Cardiac septum (tissue), 1 donor: Measurements from ENCODE around the gene ZNF343. TPM values are rescaled to one million over a fixed set of nuclear protein-coding genes. Genes with fewer than 3 reads are reported as not detected.
"Not testable (repeated sequence)": the region's sequence is repeated elsewhere in the genome, so short reads cannot be mapped to it uniquely, and the experiment has no call there.

ENCODE experiments used
- DNase-seq: peaks from one replicate; pipeline ENCODE4 v3.0.0-alpha.2; 2020; ENCODE audit warnings: low spot score
- intact Hi-C: fragments of 100-400 bp; cut with DNase I; formaldehyde crosslinking; loops from one replicate; pipeline ENCODE4 v1.14.0; 2022
- long read RNA-seq: library from polyadenylated mRNA; unstranded; transcript quantifications from one replicate; pipeline ENCODE4 v2.0.0, GENCODE V29; 2021
- total RNA-seq: library from RNA; stranded (reverse); fragmentation: NEBNext Ultra II Directional; extraction: Animal tissue kit (Norgen Biotek cat#: 25700); gene quantifications from one replicate; pipeline ENCODE4 v1.2.1, GENCODE V29; 2021
- donor health status: DM: no; HTN: no; CAD: no.

The ZNF343 gene
- 8.5 TPM for total RNA-seq
- long read RNA-seq, partial matches to known transcripts: 1 of 8 reads
- long read RNA-seq, other reads (novel, unspliced or antisense): 5 of 8 reads

GRCh38 chr20:2508631-2509467, at the start of gene ZNF343:
TSS of gene ZNF343 (minus strand) at chr20:2508915. CDS start at chr20:2493895, 15,020 bp downstream.
- intact Hi-C loops: loop anchor here (1.0 kb wide), 1 partner anchor 38 kb away; no protein-coding TSS in a partner anchor
- peak; percentile 93 for DNase-seq

GRCh38 chr20:2557873-2558580, 49.3 kb upstream of the ZNF343 start:
- intact Hi-C loops: no loop called here
- DNase-seq: no peak

- DNase-seq: no peak
- intact Hi-C loops: no loop called here
These were observed 36.9 kb upstream of the ZNF343 start for GRCh38 chr20:2545594-2545993.

GRCh38 chr20:2544211-2544610, 35.5 kb upstream of the ZNF343 start:
- intact Hi-C loops: no loop called here
- no peak for DNase-seq

GRCh38 chr20:2542361-2542760, 33.6 kb upstream of the ZNF343 start:
- intact Hi-C loops: no loop called here
- DNase-seq: no peak

- DNase-seq: no peak
- intact Hi-C loops: no loop called here
These were observed 33.2 kb upstream of the ZNF343 start for GRCh38 chr20:2541940-2542339.

- no peak for DNase-seq
- intact Hi-C loops: no loop called here
These were observed 30.4 kb upstream of the ZNF343 start for GRCh38 chr20:2538931-2539720.

- intact Hi-C loops: no loop called here
- no peak for DNase-seq
These were observed 29.6 kb upstream of the ZNF343 start for GRCh38 chr20:2538356-2538755.

GRCh38 chr20:2537101-2537500, 28.4 kb upstream of the ZNF343 start:
- DNase-seq: no peak
- intact Hi-C loops: no loop called here

- intact Hi-C loops: no loop called here
These were observed 27.9 kb upstream of the ZNF343 start, which contains the start of gene TMC2 for GRCh38 chr20:2536560-2536986. TSS of gene TMC2 (plus strand) at chr20:2536573. CDS start at chr20:2536622, 49 bp downstream.

GRCh38 chr20:2535711-2536559, 27.2 kb upstream of the ZNF343 start:
- DNase-seq: no peak
- intact Hi-C loops: no loop called here

More at GRCh38 chr20:2536560-2536986, 27.9 kb upstream of the ZNF343 start, which contains the start of gene TMC2:
- DNase-seq: no peak

GRCh38 chr20:2533118-2533517, 24.4 kb upstream of the ZNF343 start:
- intact Hi-C loops: no loop called here

GRCh38 chr20:2528671-2529271, 20.1 kb upstream of the ZNF343 start:
- no peak for DNase-seq

More at GRCh38 chr20:2533118-2533517, 24.4 kb upstream of the ZNF343 start:
- DNase-seq: no peak

GRCh38 chr20:2527762-2528161, 19.0 kb upstream of the ZNF343 start:
- no peak for DNase-seq
- intact Hi-C loops: loop anchor here (5.0 kb wide), 1 partner anchor 125 kb away; the partner anchor contains the start of gene NOP56

More at GRCh38 chr20:2528671-2529271, 20.1 kb upstream of the ZNF343 start:
- intact Hi-C loops: loop anchor here (5.0 kb wide), 1 partner anchor 124 kb away; the partner anchor contains the start of gene NOP56

- not testable (repeated sequence) for DNase-seq
- intact Hi-C loops: loop anchor here (5.0 kb wide), 1 partner anchor 126 kb away; the partner anchor contains the start of gene NOP56
These were observed 17.5 kb upstream of the ZNF343 start for GRCh38 chr20:2526218-2526583.

GRCh38 chr20:2524709-2525506, 16.2 kb upstream of the ZNF343 start:
- intact Hi-C loops: loop anchor here (5.0 kb wide), 2 partner anchors 53 to 127 kb away; partner anchors contain the start of genes NOP56 and SNRPB
- no peak for DNase-seq
